Gastroesophageal sphincter (tissue), 4 donors: Measurements from ENCODE around the gene RAB22A. TPM values are rescaled to one million over a fixed set of nuclear protein-coding genes. Genes with fewer than 3 reads are reported as not detected.

ENCODE experiments used
- ATAC-seq: fragments of 150-250 bp; one replicate; pipeline ENCODE4 v1.9.1; 2016; ENCODE audit warnings: mild to moderate bottlenecking, moderate library complexity
- H3K27ac ChIP-seq, 4 donors: fragments of 200-600 bp; sonication (generic) in 3 of 4; 1 replicate in 3 of 4; 2 replicates in 1 of 4; pipeline ENCODE4 v1.5.1; 2016 to 2019
- H3K27me3 ChIP-seq: fragments of 200-600 bp; sonication (generic); one replicate; pipeline ENCODE4 v1.5.1; 2019
- H3K36me3 ChIP-seq, 2 donors: fragments of 200-600 bp; sonication (generic); one replicate each; pipeline ENCODE4 v1.5.1; 2019; ENCODE audit warnings: control low read depth in 1 of 2
- H3K4me1 ChIP-seq, 3 donors: fragments of 200-600 bp; sonication (generic); 1 replicate in 2 of 3; 2 replicates in 1 of 3; pipeline ENCODE4 v1.5.1; 2016 to 2019; ENCODE audit warnings: control low read depth in 2 of 3
- H3K4me3 ChIP-seq, 2 donors: fragments of 200-600 bp; sonication (generic); one replicate each; pipeline ENCODE4 v1.5.1; 2019; ENCODE audit warnings: mild to moderate bottlenecking in 1 of 2, moderate library complexity in 1 of 2
- H3K9me3 ChIP-seq, 3 donors: fragments of 200-600 bp; sonication (generic); one replicate each; pipeline ENCODE4 v1.5.1; 2017 to 2019; ENCODE audit warnings: control low read depth in 2 of 3
- CTCF ChIP-seq, 4 experiments: fragments of 200-600 bp in 2 of 4; fragments of 450-650 bp in 2 of 4; sonication (generic) in 1 of 4; IDR thresholded peaks; one replicate each; pipeline ENCODE4 v1.5.1; 2017 to 2019; ENCODE audit warnings: antibody characterized with exemption in 4 of 4, mild to moderate bottlenecking in 2 of 4, moderate library complexity in 2 of 4
- EP300 ChIP-seq: sonication (generic); formaldehyde crosslinking; IDR thresholded peaks from one replicate; pipeline ENCODE4 v1.6.1; 2017; ENCODE audit warnings: antibody characterized with exemption, mild to moderate bottlenecking
- POLR2A ChIP-seq, 2 donors: fragments of 450-650 bp; IDR thresholded peaks; one replicate each; pipeline ENCODE4 v1.6.1; 2017; ENCODE audit warnings: antibody characterized with exemption in 2 of 2, mild to moderate bottlenecking in 2 of 2, moderate library complexity in 1 of 2
- POLR2AphosphoS5 ChIP-seq: sonication (generic); formaldehyde crosslinking; IDR thresholded peaks from one replicate; pipeline ENCODE4 v1.6.1; 2017; ENCODE audit warnings: antibody characterized with exemption
- WGBS, 2 donors: methylation state at CpG; one replicate each; pipeline ENCODE4 v1.1.5; 2018; ENCODE audit warnings: low coverage in 1 of 2; 5-methylcytosine and 5-hydroxymethylcytosine counted together
- total RNA-seq, 4 donors: library from RNA; depleted of rRNA; stranded (reverse); fragments of >200 nt; gene quantifications; one replicate each; pipeline ENCODE4 v1.1.0, GENCODE V29; 2016

Gene RAB22A
- total RNA-seq, 4 donors from 2014 or later, result 23.2 to 26.8 (median 25.6) TPM

GRCh38 chr20:58388028-58388601 is 78.6 kb downstream of the RAB22A start:
- Histone ChIP-seq H3K27ac (peak overlapping the region in 3 of 4 donors; percentile 96 to 98 (median 97)), H3K4me1 (peaks cover 7 to 34% (median 16%) of the 10 kb centered on the region in 3 donors), H3K9me3 (no peaks in the 10 kb centered on the region), H3K36me3 (peaks cover 0 to 3% of the 10 kb centered on the region in 2 donors), H3K4me3 (peak overlapping the region; percentile 82 to 95), H3K27me3 (no peaks in the 10 kb centered on the region)
- WGBS, 2 donors, result 71 to 78% methylated on average over 4 of the region's 4 CpGs
- no peak for ATAC-seq
- TF ChIP-seq POLR2A (IDR thresholded peaks at IDR 0.05) (no peak), POLR2AphosphoS5 (no peak), CTCF (IDR thresholded peaks at IDR 0.05) (no peak), EP300 (no peak)

- TF ChIP-seq POLR2A (IDR thresholded peaks at IDR 0.05) (peak; percentile 61 to 67), POLR2AphosphoS5 (peak; percentile 87), EP300 (no peak), CTCF (IDR thresholded peaks at IDR 0.05) (no peak)
- WGBS, 2 donors, result 0% methylated on average over 6 of the region's 51 CpGs; no CpG with 5 or more reads in 1 of the 2 donors
- Histone ChIP-seq H3K27ac (peak within 1 kb of the TSS; percentile 87 to 98 (median 96)), H3K4me3 (peak within 1 kb of the TSS; percentile 82 to 95), H3K36me3 (peaks cover 0 to 3% of the 10 kb centered on the region in 2 donors), H3K4me1 (peaks cover 7 to 42% (median 18%) of the 10 kb centered on the region in 3 donors), H3K9me3 (no peaks in the 10 kb centered on the region), H3K27me3 (no peaks in the 10 kb centered on the region)
- ATAC-seq, result peak; percentile 100
Observed at GRCh38 chr20:58388882-58389323, 79.4 kb downstream of the RAB22A start, which contains the start of gene VAPB. VAPB (plus strand) TSS chr20:58389229; CDS start chr20:58389460, 231 bp downstream.

- H3K4me3 ChIP-seq, result peak overlapping the region; percentile 82 to 95
- ATAC-seq, result peak; percentile 76
- H3K4me1 ChIP-seq, result peaks cover 7 to 48% (median 18%) of the 10 kb centered on the region in 3 donors
- peak overlapping the region; percentile 87 to 98 (median 96) for H3K27ac ChIP-seq
- H3K36me3 ChIP-seq, result peaks cover 0 to 3% of the 10 kb centered on the region in 2 donors
- no peak for TF ChIP-seq EP300
- peak in 1 of 2 donors; percentile 4 for TF ChIP-seq POLR2A (IDR thresholded peaks at IDR 0.05)
- H3K9me3 ChIP-seq, result no peaks in the 10 kb centered on the region
- no peaks in the 10 kb centered on the region for H3K27me3 ChIP-seq
- WGBS, 2 donors, result 0 to 2% methylated on average over 3 to 6 of the region's 56 CpGs
Observed at GRCh38 chr20:58389324-58389967, 79.9 kb downstream of the RAB22A start.

GRCh38 chr20:58389968-58390658 is 80.6 kb downstream of the RAB22A start:
- 60 to 75% methylated on average over 8 to 11 of the region's 17 CpGs for WGBS, 2 donors
- Histone ChIP-seq H3K4me3 (peak overlapping the region; percentile 82 to 95), H3K9me3 (no peaks in the 10 kb centered on the region), H3K4me1 (peaks cover 7 to 52% (median 18%) of the 10 kb centered on the region in 3 donors), H3K27me3 (no peaks in the 10 kb centered on the region), H3K27ac (peak overlapping the region; percentile 87 to 98 (median 96)), H3K36me3 (peaks cover 0 to 3% of the 10 kb centered on the region in 2 donors)
- TF ChIP-seq POLR2A (IDR thresholded peaks at IDR 0.05), result no peak
- ATAC-seq, result no peak

GRCh38 chr20:58390659-58391035 is 81.1 kb downstream of the RAB22A start:
- ATAC-seq, result no peak
- peaks cover 7 to 57% (median 18%) of the 10 kb centered on the region in 3 donors for H3K4me1 ChIP-seq

More at GRCh38 chr20:58390659-58391035, 81.1 kb downstream of the RAB22A start:
- no peaks in the 10 kb centered on the region for H3K27me3 ChIP-seq
- H3K9me3 ChIP-seq, result no peaks in the 10 kb centered on the region
- peak overlapping the region in 1 of 2 donors; percentile 95 for H3K4me3 ChIP-seq
- 95 to 98% methylated on average over 6 to 8 of the region's 8 CpGs for WGBS, 2 donors
- peaks cover 0 to 3% of the 10 kb centered on the region in 2 donors for H3K36me3 ChIP-seq
- peak overlapping the region in 1 of 4 donors; percentile 98 for H3K27ac ChIP-seq
- TF ChIP-seq POLR2AphosphoS5 (no peak), POLR2A (IDR thresholded peaks at IDR 0.05) (no peak), EP300 (no peak), CTCF (IDR thresholded peaks at IDR 0.05) (no peak)
